CD4-positive, alpha-beta T cell treated with Interleukin-1 beta for 1 hour (primary cell): ENCODE results near the gene AZGP1.
"Not testable (repeated sequence)": the region's sequence is repeated elsewhere in the genome, so short reads cannot be mapped to it uniquely, and the experiment has no call there.

ENCODE experiments used
- DNase-seq, 2 donors: peaks; one replicate each; pipeline ENCODE4 v3.0.0-alpha.2; 2020 to 2022

The AZGP1 gene

GRCh38 chr7:99975782-99976521 lies at the start of gene AZGP1:
AZGP1 (minus strand) TSS chr7:99976031; CDS start chr7:99976020, 11 bp downstream.
- no peak for DNase-seq

GRCh38 chr7:100024020-100024619 lies 48.3 kb upstream of the AZGP1 start:
- no peak for DNase-seq

- DNase-seq, result no peak
Observed at GRCh38 chr7:100023526-100023925, 47.7 kb upstream of the AZGP1 start.

- DNase-seq, result no peak
Observed at GRCh38 chr7:100022621-100023020, 46.8 kb upstream of the AZGP1 start.

GRCh38 chr7:100021297-100021696 lies 45.5 kb upstream of the AZGP1 start:
- DNase-seq, result no peak

- DNase-seq, result no peak
Observed at GRCh38 chr7:100019908-100020307, 44.1 kb upstream of the AZGP1 start.

- DNase-seq, result no peak
Observed at GRCh38 chr7:100017875-100018274, 42.0 kb upstream of the AZGP1 start.

GRCh38 chr7:100017300-100017699 lies 41.5 kb upstream of the AZGP1 start:
- no peak for DNase-seq

- no peak for DNase-seq
Observed at GRCh38 chr7:100016215-100016901, 40.5 kb upstream of the AZGP1 start.

- DNase-seq, result peak; percentile 89 to 90
Observed at GRCh38 chr7:100015232-100016214, 39.7 kb upstream of the AZGP1 start, which contains the start of gene ZKSCAN1. ZKSCAN1 (plus strand) TSS chr7:100015596; CDS start chr7:100023507, 7,911 bp downstream.

GRCh38 chr7:100013328-100013676 lies 37.5 kb upstream of the AZGP1 start:
- no peak for DNase-seq

GRCh38 chr7:100012385-100013327 lies 36.8 kb upstream of the AZGP1 start:
- DNase-seq, result not testable (repeated sequence)

- no peak for DNase-seq
Observed at GRCh38 chr7:100011516-100011915, 35.7 kb upstream of the AZGP1 start.

GRCh38 chr7:100010901-100011300 lies 35.1 kb upstream of the AZGP1 start:
- DNase-seq, result no peak

- not testable (repeated sequence) for DNase-seq
Observed at GRCh38 chr7:100009952-100010351, 34.1 kb upstream of the AZGP1 start.

- DNase-seq, result no peak
Observed at GRCh38 chr7:100008525-100008924, 32.7 kb upstream of the AZGP1 start.

GRCh38 chr7:100007887-100008286 lies 32.1 kb upstream of the AZGP1 start:
- DNase-seq, result no peak

- no peak for DNase-seq
Observed at GRCh38 chr7:100003711-100004661, 28.2 kb upstream of the AZGP1 start.

- no peak for DNase-seq
Observed at GRCh38 chr7:100000239-100000638, 24.4 kb upstream of the AZGP1 start.

- peak; percentile 82 to 83 for DNase-seq
Observed at GRCh38 chr7:99997545-99998137, 21.8 kb upstream of the AZGP1 start.
